Astrocyte of the spinal cord (primary cell): Measurements from ENCODE around the gene PYY.
"Not testable (repeated sequence)": the region's sequence is repeated elsewhere in the genome, so short reads cannot be mapped to it uniquely, and the experiment has no call there.

Experiments used
- DNase-seq: peaks from one replicate; pipeline ENCODE4 v3.0.0; 2011; ENCODE audit warnings: low read depth, low spot score
- H3K4me3 ChIP-seq: 2 replicates; pipeline ENCODE4 v1.5.1; 2011; ENCODE audit warnings: low read depth, mild to moderate bottlenecking, low read length, moderate library complexity
- in situ Hi-C: cut with HindIII; loops from 2 replicates; pipeline ENCODE4 v1.10.0; 2017; ENCODE audit warnings: low sequenced_read_pairs
- TF ChIP-seq, protein P1 (sequence below): IDR thresholded peaks from 2 replicates; pipeline ENCODE4 v1.5.1; 2012; ENCODE audit warnings: low read depth, mild to moderate bottlenecking, low read length, inconsistent platforms

Gene PYY

DNA sequence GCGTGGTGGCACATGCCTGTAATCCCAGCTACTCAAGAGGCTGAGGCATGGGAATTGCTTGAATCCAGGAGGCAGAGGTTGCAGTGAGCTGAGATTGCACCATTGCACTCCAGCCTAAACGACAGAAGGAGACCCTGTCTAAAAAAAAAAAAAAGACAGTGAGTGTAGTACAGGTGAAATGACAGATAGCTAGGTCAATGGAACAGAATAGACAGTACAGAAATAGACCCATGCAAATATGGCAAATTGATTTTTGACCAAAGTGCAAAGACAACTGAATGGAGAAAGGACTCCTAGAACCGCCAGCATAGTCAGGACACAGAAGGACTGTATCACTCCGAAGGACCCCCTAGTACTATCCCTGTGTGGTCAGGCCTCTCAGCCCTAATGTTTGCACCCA lies 16.6 kb upstream of the PYY start:
- in situ Hi-C loops = no loop called here
- no peak for DNase-seq
- H3K4me3 ChIP-seq = no peak overlapping the region
- TF ChIP-seq, protein P1, sequence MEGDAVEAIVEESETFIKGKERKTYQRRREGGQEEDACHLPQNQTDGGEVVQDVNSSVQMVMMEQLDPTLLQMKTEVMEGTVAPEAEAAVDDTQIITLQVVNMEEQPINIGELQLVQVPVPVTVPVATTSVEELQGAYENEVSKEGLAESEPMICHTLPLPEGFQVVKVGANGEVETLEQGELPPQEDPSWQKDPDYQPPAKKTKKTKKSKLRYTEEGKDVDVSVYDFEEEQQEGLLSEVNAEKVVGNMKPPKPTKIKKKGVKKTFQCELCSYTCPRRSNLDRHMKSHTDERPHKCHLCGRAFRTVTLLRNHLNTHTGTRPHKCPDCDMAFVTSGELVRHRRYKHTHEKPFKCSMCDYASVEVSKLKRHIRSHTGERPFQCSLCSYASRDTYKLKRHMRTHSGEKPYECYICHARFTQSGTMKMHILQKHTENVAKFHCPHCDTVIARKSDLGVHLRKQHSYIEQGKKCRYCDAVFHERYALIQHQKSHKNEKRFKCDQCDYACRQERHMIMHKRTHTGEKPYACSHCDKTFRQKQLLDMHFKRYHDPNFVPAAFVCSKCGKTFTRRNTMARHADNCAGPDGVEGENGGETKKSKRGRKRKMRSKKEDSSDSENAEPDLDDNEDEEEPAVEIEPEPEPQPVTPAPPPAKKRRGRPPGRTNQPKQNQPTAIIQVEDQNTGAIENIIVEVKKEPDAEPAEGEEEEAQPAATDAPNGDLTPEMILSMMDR = no peak

DNA sequence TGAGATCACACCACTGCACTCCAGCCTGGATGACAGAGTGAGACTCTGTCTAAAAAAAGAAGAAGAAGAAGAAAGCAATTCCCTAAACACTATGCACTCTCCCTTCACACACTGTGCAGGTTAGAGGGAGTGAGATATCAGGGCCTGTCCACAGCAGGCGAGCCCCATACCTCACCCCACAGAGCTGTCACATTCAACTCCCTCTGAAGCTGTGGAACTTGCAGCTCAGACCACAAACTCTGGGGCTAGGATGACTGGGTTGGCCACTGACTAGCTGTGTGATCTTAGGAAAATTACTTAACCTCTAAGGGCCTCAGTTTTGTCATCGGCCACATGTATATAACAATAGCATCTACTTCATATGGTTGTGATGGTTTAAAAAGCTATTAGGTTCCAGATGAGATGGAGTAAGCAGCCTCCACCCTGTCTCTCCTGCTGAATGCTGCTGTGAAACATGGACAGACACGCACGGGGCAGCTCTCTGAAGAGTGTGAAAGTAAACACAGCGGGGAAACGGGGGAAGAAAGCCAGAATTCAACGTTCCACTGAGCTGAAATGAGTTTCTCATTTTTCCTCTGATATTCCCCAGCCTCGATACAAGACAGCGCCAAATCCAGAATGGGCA lies 13.6 kb upstream of the PYY start:
- no peak for DNase-seq
- no peak overlapping the region for H3K4me3 ChIP-seq
- TF ChIP-seq, protein P1 = no peak
- in situ Hi-C loops = no loop called here

DNA sequence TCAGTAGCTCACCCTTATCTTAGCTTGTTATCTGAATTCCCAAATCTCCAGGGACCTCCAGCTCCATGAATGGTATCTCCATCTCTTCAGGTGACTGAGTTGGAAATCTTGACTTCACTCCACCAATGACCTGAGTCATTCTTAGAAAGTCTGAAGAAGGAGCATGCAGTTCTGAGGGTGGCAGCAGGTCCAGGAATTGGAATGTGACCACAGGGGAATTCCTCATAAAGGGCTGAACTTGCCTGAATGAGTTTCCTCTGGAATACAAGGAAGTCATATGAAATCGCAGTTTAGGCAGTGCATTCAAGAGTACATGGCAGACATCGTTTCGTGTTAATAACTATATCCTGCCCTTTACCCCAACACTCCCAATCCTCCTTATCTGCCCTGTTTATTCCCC lies 12.5 kb upstream of the PYY start:
- H3K4me3 ChIP-seq = no peak overlapping the region
- in situ Hi-C loops = no loop called here
- DNase-seq = no peak
- TF ChIP-seq, protein P1 = no peak

DNA sequence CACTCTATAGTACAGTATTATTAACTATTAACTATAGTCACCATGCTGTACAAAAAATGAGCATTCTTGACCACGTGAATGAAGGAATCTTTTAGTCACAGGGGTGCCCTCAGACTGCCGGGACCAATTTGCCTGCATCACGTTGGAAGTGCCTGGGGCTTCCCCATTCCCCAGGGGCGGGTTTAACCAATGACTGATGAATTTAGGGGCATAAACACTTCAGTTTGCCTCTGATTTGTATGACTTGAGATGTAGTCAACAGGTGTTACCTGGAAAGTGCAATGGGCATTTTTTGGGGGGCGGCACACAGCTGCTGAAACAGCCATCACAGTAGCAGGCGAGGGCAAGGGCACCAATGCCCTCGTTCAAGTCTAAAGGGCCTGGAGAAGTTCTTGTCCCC lies 8.7 kb upstream of the PYY start:
- DNase-seq = no peak
- no peak overlapping the region for H3K4me3 ChIP-seq
- TF ChIP-seq, protein P1 = no peak
- in situ Hi-C loops = no loop called here

DNA sequence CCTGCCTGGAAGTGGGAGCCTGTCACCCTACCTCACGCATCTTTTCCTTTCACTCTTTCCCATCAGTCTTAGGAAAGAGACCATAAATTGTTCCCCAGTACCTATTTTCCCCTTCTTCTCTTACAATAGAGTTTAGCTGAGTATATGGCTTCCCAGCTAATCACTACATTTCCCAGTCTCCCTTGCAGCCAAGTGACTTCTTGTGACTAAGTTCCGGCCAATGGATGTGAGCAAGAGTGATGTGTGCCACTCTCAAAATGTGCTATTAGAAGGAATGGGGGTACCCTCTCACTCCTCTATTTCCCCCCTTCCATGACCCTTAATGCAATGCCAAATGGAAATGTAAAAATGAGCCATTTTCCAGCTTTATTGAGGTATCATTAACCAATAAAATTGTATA lies 8.2 kb upstream of the PYY start:
- DNase-seq = no peak
- TF ChIP-seq, protein P1 = no peak
- no peak overlapping the region for H3K4me3 ChIP-seq
- in situ Hi-C loops = no loop called here

DNA sequence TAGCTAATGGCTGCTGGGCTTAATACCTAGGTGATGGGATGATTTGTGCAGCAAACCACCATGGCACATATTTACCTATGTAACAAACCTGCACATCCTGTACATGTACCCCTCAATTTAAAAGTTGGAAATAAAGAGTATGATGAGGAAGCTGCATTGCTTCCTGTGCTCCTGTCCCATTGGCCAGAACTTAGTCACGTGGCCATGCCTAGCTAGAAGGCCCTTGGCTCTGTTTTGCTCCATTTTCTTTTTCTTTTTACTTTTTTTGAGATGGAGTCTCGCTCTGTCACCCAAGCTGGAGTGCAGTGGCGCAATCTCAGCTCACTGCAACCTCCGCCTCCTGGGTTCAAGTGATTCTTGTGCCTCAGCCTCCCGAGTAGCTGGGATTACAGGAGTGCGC lies 7.6 kb upstream of the PYY start:
- in situ Hi-C loops, H3K4me3 ChIP-seq: not testable (repeated sequence)

DNA sequence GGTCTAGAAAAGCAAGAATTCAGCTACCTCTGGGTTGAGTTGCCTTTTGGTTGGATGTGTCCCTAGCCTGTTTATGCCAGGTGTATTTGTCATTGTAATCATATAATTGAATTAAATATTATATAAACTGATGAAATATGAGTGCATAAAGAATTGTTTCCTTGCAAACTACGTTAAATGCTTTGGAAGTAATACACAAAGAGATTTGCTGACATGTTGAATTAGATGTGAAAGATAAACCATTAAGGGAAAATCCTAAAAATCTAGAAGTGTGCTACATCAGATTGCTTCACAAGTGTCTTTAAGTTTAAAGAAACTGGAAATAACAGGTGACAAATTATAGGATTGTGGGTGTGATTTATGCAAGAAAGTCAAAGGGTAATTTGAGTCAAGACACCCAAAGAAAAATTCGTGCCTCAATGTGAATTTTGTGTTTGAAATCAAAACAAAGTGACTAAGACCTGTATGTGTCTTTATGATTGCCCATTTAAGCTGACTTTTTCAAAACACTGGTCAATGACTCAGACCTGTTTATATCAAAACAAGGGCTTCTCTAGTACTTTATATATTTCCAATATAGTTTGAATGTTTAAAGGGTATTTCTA lies 5.1 kb upstream of the PYY start:
- no peak overlapping the region for H3K4me3 ChIP-seq
- TF ChIP-seq, protein P1 = no peak
- DNase-seq = no peak
- in situ Hi-C loops = no loop called here

More for the DNA sequence above, 7.6 kb upstream of the PYY start:
- not testable (repeated sequence) for DNase-seq
